Ectodermal cell (in vitro differentiated cells): ENCODE measurements around the gene KARS1. TPM values are rescaled to one million over a fixed set of nuclear protein-coding genes. Genes with fewer than 3 reads are reported as not detected.

ENCODE experiments used
- H3K27ac ChIP-seq: 2 replicates; pipeline ENCODE4 v1.7.0; 2013; ENCODE audit warnings: mild to moderate bottlenecking, low read depth, low read length; ENCODE audit not compliant: insufficient read depth, poor library complexity, severe bottlenecking
- H3K27me3 ChIP-seq: 2 replicates; pipeline ENCODE4 v1.7.0; 2013; ENCODE audit warnings: mild to moderate bottlenecking, low read length; ENCODE audit not compliant: insufficient read depth, control insufficient read depth, poor library complexity, severe bottlenecking
- H3K36me3 ChIP-seq: one replicate; pipeline ENCODE4 v1.7.0; 2013; ENCODE audit warnings: low read length; ENCODE audit not compliant: control insufficient read depth, insufficient read depth
- H3K4me1 ChIP-seq: one replicate; pipeline ENCODE4 v1.7.0; 2013; ENCODE audit warnings: low read length; ENCODE audit not compliant: control insufficient read depth, insufficient read depth
- H3K4me3 ChIP-seq: 2 replicates; pipeline ENCODE4 v1.7.0; 2013; ENCODE audit warnings: low read depth, low read length, control low read depth; ENCODE audit not compliant: insufficient read depth
- H3K9me3 ChIP-seq: 2 replicates; pipeline ENCODE4 v1.7.0; 2013; ENCODE audit warnings: mild to moderate bottlenecking, low read length, moderate library complexity; ENCODE audit not compliant: control insufficient read depth
- WGBS, 2 experiments: methylation state at CpG; one replicate each; pipeline ENCODE4 v1.1.7; 2013; ENCODE audit warnings: missing lambda C conversion rate in 2 of 2; 5-methylcytosine and 5-hydroxymethylcytosine counted together
- polyA plus RNA-seq, 4 experiments: library from polyadenylated mRNA; stranded (reverse); fragments of 50-300 nt; gene quantifications; one replicate each; pipeline ENCODE4 v1.2.3, GENCODE V29; 2013

Gene KARS1
- 160 TPM for polyA plus RNA-seq (2013, experiment 1 of 4)
- 152 TPM for polyA plus RNA-seq (2013, experiment 2 of 4)
- 128 TPM for polyA plus RNA-seq (2013, experiment 3 of 4)
- 132 TPM for polyA plus RNA-seq (2013, experiment 4 of 4)

GRCh38 chr16:75647492-75648264 is at the start of gene KARS1, which contains the start of gene TERF2IP:
Gene KARS1, minus strand, starts transcription at chr16:75647665. Its CDS starts 26 bp downstream, at chr16:75647639.
Gene TERF2IP, plus strand, starts transcription at chr16:75647773. Its CDS starts 110 bp downstream, at chr16:75647883.
- H3K27ac ChIP-seq: peak within 1 kb of the TSS; percentile 83
- H3K27me3 ChIP-seq: no peaks in the 10 kb centered on the region
- H3K4me1 ChIP-seq: peaks cover 14% of the 10 kb centered on the region
- 0% methylated on average over 76 of the region's 76 CpGs for WGBS, 2 experiments
- no peaks in the 10 kb centered on the region for H3K36me3 ChIP-seq
- H3K4me3 ChIP-seq: peak within 1 kb of the TSS; percentile 98
- no peaks in the 10 kb centered on the region for H3K9me3 ChIP-seq

- H3K4me3 ChIP-seq: no peak overlapping the region
- H3K9me3 ChIP-seq: no peaks in the 10 kb centered on the region
- H3K36me3 ChIP-seq: no peaks in the 10 kb centered on the region
- H3K27ac ChIP-seq: no peak overlapping the region
- H3K4me1 ChIP-seq: no peaks in the 10 kb centered on the region
- H3K27me3 ChIP-seq: no peaks in the 10 kb centered on the region
- 89 to 93% methylated on average over 6 of the region's 6 CpGs for WGBS, 2 experiments
Measured at GRCh38 chr16:75695708-75696107, 48.2 kb upstream of the KARS1 start.

DNA sequence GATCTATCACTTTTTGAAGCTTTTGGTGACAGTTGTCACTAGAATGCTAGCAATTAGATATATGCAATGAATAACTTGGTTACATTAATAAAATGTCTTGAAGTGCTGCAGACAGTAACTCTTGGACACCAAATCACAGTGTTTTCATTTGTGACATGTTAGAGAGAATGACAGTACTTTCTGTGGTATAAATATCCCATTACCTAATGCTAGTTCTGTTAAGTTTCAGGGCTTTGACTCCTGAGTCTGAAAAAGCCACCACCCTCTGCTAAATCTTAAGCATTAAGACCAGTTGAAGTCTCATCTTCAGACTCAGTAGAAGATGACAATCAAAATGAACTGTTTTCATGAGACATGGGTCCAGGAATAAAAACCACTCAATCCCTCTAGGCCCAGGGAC is 39.9 kb upstream of the KARS1 start:
- no peak overlapping the region for H3K27ac ChIP-seq
- no peaks in the 10 kb centered on the region for H3K36me3 ChIP-seq
- H3K9me3 ChIP-seq: no peaks in the 10 kb centered on the region
- no peak overlapping the region for H3K4me3 ChIP-seq
- H3K4me1 ChIP-seq: no peaks in the 10 kb centered on the region
- H3K27me3 ChIP-seq: no peaks in the 10 kb centered on the region

DNA sequence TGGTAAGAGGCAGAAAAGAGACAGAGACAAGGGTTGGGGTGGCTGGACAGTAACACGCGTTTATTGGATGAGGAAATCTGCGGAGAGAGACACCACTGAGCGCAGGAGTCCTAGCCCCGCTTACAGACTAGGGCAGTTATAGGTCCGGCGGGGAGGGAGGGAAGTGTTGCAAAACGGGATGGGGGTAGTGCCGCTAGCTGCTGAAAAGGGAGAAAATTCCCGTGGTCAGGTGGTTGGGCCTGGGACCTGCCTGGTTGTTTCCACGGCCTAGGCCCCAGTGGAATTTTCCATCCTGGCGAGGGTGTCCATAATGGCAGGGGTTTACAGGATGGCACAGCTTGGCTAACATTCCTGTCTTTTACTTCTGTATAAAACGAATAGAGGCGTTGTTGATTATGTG is 34.8 kb upstream of the KARS1 start:
- Histone ChIP-seq H3K36me3 (no peaks in the 10 kb centered on the region), H3K4me1 (no peaks in the 10 kb centered on the region), H3K4me3 (no peak overlapping the region), H3K9me3 (no peaks in the 10 kb centered on the region), H3K27ac (no peak overlapping the region), H3K27me3 (no peaks in the 10 kb centered on the region)
- whole genome bisulfite sequencing, 2 experiments: 91 to 93% methylated on average over 14 of the region's 14 CpGs

GRCh38 chr16:75679366-75679765 is 31.9 kb upstream of the KARS1 start:
- WGBS, 2 experiments: 92 to 94% methylated on average over 5 of the region's 5 CpGs
- no peaks in the 10 kb centered on the region for H3K4me1 ChIP-seq
- no peaks in the 10 kb centered on the region for H3K27me3 ChIP-seq
- no peaks in the 10 kb centered on the region for H3K9me3 ChIP-seq
- H3K4me3 ChIP-seq: no peak overlapping the region
- H3K27ac ChIP-seq: no peak overlapping the region
- no peaks in the 10 kb centered on the region for H3K36me3 ChIP-seq

- Histone ChIP-seq H3K27me3 (no peaks in the 10 kb centered on the region), H3K27ac (no peak within 1 kb of the TSS), H3K4me1 (no peaks in the 10 kb centered on the region), H3K4me3 (no peak within 1 kb of the TSS), H3K9me3 (no peaks in the 10 kb centered on the region), H3K36me3 (no peaks in the 10 kb centered on the region)
- 90 to 94% methylated on average over 4 of the region's 4 CpGs for WGBS, 2 experiments
Measured at GRCh38 chr16:75676909-75677308, 29.4 kb upstream of the KARS1 start, which contains the start of gene CPHXL2. Gene CPHXL2, minus strand, starts transcription at chr16:75677009. Its CDS starts 10 bp downstream, at chr16:75676999.

DNA sequence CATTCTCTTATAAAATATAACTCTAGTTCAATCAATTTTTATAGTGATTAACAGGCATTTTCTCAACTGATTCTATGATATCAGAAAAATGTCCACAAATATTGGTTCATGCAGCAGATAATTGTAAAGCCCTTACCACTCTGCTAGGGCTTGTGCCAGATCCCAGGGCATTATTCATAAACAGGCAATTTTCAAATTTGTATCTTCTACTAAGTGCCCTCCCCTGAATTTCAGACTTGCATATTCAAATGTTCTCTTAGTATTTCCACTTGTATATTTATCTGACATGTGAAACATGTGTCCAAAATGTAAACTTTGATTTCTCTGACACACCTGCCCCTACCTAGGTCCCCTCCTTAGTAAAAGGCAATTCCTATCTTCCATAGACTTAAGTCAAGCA is 20.0 kb upstream of the KARS1 start:
- H3K4me1 ChIP-seq: no peaks in the 10 kb centered on the region
- no peaks in the 10 kb centered on the region for H3K36me3 ChIP-seq

GRCh38 chr16:75660726-75661302 is 13.3 kb upstream of the KARS1 start:
- peaks cover 12% of the 10 kb centered on the region for H3K36me3 ChIP-seq
- WGBS, 2 experiments: 93 to 98% methylated on average over 3 to 4 of the region's 4 CpGs
- no peak overlapping the region for H3K27ac ChIP-seq
- no peaks in the 10 kb centered on the region for H3K9me3 ChIP-seq
- no peaks in the 10 kb centered on the region for H3K4me1 ChIP-seq
- no peaks in the 10 kb centered on the region for H3K27me3 ChIP-seq
- H3K4me3 ChIP-seq: no peak overlapping the region

More for the DNA sequence above, 20.0 kb upstream of the KARS1 start:
- no peak overlapping the region for H3K4me3 ChIP-seq
- no peaks in the 10 kb centered on the region for H3K9me3 ChIP-seq
- no peak overlapping the region for H3K27ac ChIP-seq
- no peaks in the 10 kb centered on the region for H3K27me3 ChIP-seq

DNA sequence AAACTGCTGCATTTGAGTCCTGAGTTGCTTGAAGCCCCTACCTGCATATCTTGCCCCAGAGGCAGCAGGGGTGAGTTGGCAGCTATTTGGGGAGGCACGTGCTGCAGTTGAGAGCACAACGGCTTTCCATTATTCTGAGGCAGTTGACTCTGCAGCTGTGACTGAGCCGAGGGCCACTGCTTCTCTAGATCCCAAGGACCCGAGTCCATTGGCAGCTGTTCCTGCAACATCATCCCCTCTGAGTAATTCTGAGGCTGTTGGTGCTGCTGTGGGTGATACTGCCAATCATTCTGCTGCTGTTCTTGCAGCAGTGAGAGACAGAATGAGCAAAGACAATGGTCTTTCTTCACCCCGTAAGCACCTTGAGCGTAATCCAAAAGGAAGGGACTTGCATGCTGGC is 12.9 kb upstream of the KARS1 start:
- Histone ChIP-seq H3K27me3 (no peaks in the 10 kb centered on the region), H3K36me3 (peaks cover 16% of the 10 kb centered on the region), H3K27ac (no peak overlapping the region), H3K4me1 (no peaks in the 10 kb centered on the region), H3K9me3 (no peaks in the 10 kb centered on the region), H3K4me3 (no peak overlapping the region)
- WGBS, 2 experiments: 94 to 97% methylated on average over 6 of the region's 6 CpGs

- Histone ChIP-seq H3K4me1 (no peaks in the 10 kb centered on the region), H3K27me3 (no peaks in the 10 kb centered on the region), H3K4me3 (no peak overlapping the region), H3K27ac (no peak overlapping the region), H3K36me3 (peaks cover 21% of the 10 kb centered on the region), H3K9me3 (no peaks in the 10 kb centered on the region)
- 90 to 95% methylated on average over 2 of the region's 2 CpGs for WGBS, 2 experiments
Measured at GRCh38 chr16:75658175-75658574, 10.7 kb upstream of the KARS1 start.
